BLaER1 (cell line): ENCODE results near the gene NPRL2.

Experiments
- H3K27ac ChIP-seq: shearing (Covaris generic); formaldehyde crosslinking; 2 replicates; pipeline ENCODE4 v1.8.1; 2022
- H3K27me3 ChIP-seq: shearing (Covaris generic); formaldehyde crosslinking; 2 replicates; pipeline ENCODE4 v1.8.1; 2022
- H3K36me3 ChIP-seq: shearing (Covaris generic); formaldehyde crosslinking; 2 replicates; pipeline ENCODE4 v1.8.1; 2022
- H3K4me1 ChIP-seq: shearing (Covaris generic); formaldehyde crosslinking; 2 replicates; pipeline ENCODE4 v1.8.1; 2022
- H3K4me2 ChIP-seq: shearing (Covaris generic); formaldehyde crosslinking; 2 replicates; pipeline ENCODE4 v1.8.1; 2022
- H3K4me3 ChIP-seq: shearing (Covaris generic); formaldehyde crosslinking; 2 replicates; pipeline ENCODE4 v1.8.1; 2022
- H3K9ac ChIP-seq: shearing (Covaris generic); formaldehyde crosslinking; 2 replicates; pipeline ENCODE4 v1.8.1; 2022
- H3K9me3 ChIP-seq: shearing (Covaris generic); formaldehyde crosslinking; 2 replicates; pipeline ENCODE4 v1.8.1; 2022
- H4K20me1 ChIP-seq: shearing (Covaris generic); formaldehyde crosslinking; 2 replicates; pipeline ENCODE4 v1.8.1; 2022
- Cebpa-rat ChIP-seq: shearing (Covaris generic); IDR thresholded peaks from 2 replicates; pipeline ENCODE4 v1.8.1; 2022

NPRL2 gene

GRCh38 chr3:50323614-50324199 lies 26.9 kb downstream of the NPRL2 start:
- Histone ChIP-seq H3K4me1 (peaks cover 61% of the 10 kb centered on the region), H3K9me3 (no peaks in the 10 kb centered on the region), H3K36me3 (peaks cover 45% of the 10 kb centered on the region), H3K4me3 (no peak overlapping the region), H3K27ac (peak overlapping the region; percentile 48), H4K20me1 (peaks cover 31% of the 10 kb centered on the region), H3K9ac (no peak overlapping the region), H3K27me3 (no peaks in the 10 kb centered on the region), H3K4me2 (peak overlapping the region; percentile 33)
- TF ChIP-seq Cebpa-rat = no peak

DNA sequence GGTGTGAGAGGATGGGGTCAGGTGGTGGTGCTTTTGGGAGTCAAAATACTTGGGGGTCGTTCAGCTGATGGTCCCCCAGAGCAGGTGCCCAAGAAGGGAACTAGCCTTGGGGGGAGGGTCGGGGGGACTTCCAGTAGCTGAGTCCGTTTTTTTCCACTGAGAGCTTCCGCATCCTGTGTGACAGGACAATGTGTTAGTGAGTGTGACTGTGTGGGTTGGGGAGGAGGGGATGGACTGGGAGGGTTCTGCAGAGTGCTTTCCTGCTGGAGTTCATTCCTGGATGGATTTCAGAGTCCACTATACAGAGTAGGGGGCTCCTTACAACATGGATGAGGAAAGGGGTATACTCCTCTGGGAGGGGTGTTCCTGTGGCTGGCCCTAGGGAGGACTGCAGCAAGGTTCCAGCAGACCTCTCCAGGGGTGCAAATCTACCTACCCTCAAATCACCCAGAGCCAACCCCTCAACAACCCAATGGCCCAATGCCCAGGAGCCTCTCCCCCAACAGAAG lies 27.4 kb downstream of the NPRL2 start:
- no peak for TF ChIP-seq Cebpa-rat
- Histone ChIP-seq H4K20me1 (peaks cover 36% of the 10 kb centered on the region), H3K4me3 (no peak overlapping the region), H3K4me1 (peaks cover 62% of the 10 kb centered on the region), H3K4me2 (peak overlapping the region; percentile 94), H3K36me3 (peaks cover 51% of the 10 kb centered on the region), H3K9ac (no peak overlapping the region), H3K9me3 (no peaks in the 10 kb centered on the region), H3K27ac (peak overlapping the region; percentile 48), H3K27me3 (no peaks in the 10 kb centered on the region)

- no peak for TF ChIP-seq Cebpa-rat
- H4K20me1 ChIP-seq = peaks cover 38% of the 10 kb centered on the region
- peak within 1 kb of the TSS; percentile 100 for H3K9ac ChIP-seq
- peak within 1 kb of the TSS; percentile 100 for H3K27ac ChIP-seq
- peak within 1 kb of the TSS; percentile 78 for H3K4me3 ChIP-seq
- H3K4me1 ChIP-seq = peaks cover 67% of the 10 kb centered on the region
- H3K27me3 ChIP-seq = no peaks in the 10 kb centered on the region
- no peaks in the 10 kb centered on the region for H3K9me3 ChIP-seq
- peaks cover 57% of the 10 kb centered on the region for H3K36me3 ChIP-seq
- H3K4me2 ChIP-seq = peak within 1 kb of the TSS; percentile 94
These were observed 28.0 kb downstream of the NPRL2 start, which contains the start of gene HYAL2 for GRCh38 chr3:50322386-50323091. HYAL2 (minus strand) TSS chr3:50322745; CDS start chr3:50320489, 2,256 bp downstream.

DNA sequence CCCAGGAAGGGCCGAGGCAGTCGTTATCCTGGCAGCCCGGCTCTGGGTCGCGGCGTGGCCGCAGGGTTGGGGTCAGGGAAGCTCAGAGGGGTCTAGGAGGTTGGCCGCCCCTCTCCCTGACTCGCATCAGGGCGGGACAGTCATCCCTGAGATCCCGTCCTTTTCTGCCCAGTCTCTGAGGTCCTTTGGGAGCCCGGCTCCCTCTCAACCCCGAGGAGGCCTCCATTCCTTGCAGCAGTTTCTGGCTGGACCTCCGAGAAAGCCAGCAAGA lies 28.5 kb downstream of the NPRL2 start:
- Histone ChIP-seq H4K20me1 (peaks cover 38% of the 10 kb centered on the region), H3K4me1 (peaks cover 67% of the 10 kb centered on the region), H3K9me3 (no peaks in the 10 kb centered on the region), H3K4me2 (peak overlapping the region; percentile 94), H3K27ac (peak overlapping the region; percentile 100), H3K36me3 (peaks cover 62% of the 10 kb centered on the region), H3K4me3 (peak overlapping the region; percentile 78), H3K9ac (peak overlapping the region; percentile 100), H3K27me3 (no peaks in the 10 kb centered on the region)
- no peak for TF ChIP-seq Cebpa-rat

DNA sequence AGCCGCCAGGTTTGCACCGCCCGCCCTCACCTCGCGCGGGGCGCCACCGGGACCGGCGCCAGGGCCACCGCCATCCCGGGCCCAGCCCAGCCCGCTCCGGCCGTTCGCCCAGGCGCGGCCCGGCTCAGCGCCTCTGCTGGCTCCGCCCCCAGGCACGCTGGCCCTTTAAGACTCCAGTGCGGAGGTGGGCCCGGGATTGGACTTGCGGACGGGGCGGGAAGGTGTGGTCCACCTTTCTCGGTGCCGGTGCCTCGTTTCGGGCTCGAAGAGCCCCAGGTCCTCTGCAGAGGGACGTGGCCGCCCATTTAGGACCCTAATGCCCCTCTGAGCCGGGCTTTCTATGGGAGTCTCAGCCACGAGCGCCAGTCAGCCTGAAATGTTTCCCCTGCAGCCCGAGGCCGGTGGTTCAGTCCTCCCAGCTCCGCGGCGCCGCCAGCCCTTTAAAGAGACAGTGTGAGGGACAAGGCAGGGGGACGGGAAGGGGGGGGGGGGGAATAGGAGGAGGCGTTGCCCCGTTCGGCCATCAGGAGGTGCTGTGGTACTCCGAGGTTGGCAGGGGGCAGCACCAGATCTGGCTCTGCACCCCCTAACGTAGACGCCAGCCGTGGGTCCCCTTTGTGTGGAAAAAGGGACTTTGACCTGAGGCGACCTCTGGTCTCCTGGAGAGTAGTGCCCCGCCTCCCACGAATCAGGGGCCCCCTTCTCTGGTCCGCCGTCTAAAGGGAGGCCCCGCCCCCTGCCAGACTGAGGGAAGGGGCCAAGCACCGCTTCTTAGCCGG lies 29.1 kb downstream of the NPRL2 start:
- peak overlapping the region; percentile 100 for H3K27ac ChIP-seq
- H3K4me1 ChIP-seq = peaks cover 67% of the 10 kb centered on the region
- peak overlapping the region; percentile 78 for H3K4me3 ChIP-seq
- H3K27me3 ChIP-seq = no peaks in the 10 kb centered on the region
- no peak for TF ChIP-seq Cebpa-rat
- peaks cover 38% of the 10 kb centered on the region for H4K20me1 ChIP-seq
- peak overlapping the region; percentile 94 for H3K4me2 ChIP-seq
- peaks cover 64% of the 10 kb centered on the region for H3K36me3 ChIP-seq
- H3K9me3 ChIP-seq = no peaks in the 10 kb centered on the region
- H3K9ac ChIP-seq = peak overlapping the region; percentile 100

DNA sequence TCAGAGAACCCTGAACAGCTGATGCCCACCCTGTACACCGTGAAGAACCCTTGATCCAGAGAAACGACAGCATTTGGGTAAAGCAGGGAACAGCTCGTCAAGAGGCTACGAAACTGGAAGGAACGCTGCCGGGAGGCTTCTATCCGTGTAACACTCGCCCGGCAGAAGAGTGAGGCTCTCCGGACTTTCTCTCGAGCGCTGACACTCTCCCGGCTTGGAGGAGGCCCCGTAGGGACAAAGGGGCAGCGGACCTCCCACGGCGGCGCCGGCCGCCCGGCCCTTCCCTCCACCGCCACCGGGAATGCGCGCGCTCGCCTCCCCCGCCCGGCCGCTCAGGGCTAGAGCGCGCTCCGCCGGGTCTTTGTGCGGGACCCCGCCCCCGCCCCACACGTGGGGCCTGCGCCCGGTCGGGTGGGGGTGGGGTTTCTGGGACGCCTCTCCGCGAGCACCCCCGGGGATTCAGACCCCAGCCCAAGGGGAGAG lies 29.7 kb downstream of the NPRL2 start:
- Histone ChIP-seq H3K9ac (peak overlapping the region; percentile 100), H3K4me3 (peak overlapping the region; percentile 78), H4K20me1 (peaks cover 43% of the 10 kb centered on the region), H3K4me2 (peak overlapping the region; percentile 94), H3K27ac (peak overlapping the region; percentile 100), H3K4me1 (peaks cover 67% of the 10 kb centered on the region), H3K27me3 (no peaks in the 10 kb centered on the region), H3K9me3 (no peaks in the 10 kb centered on the region), H3K36me3 (peaks cover 64% of the 10 kb centered on the region)
- no peak for TF ChIP-seq Cebpa-rat

DNA sequence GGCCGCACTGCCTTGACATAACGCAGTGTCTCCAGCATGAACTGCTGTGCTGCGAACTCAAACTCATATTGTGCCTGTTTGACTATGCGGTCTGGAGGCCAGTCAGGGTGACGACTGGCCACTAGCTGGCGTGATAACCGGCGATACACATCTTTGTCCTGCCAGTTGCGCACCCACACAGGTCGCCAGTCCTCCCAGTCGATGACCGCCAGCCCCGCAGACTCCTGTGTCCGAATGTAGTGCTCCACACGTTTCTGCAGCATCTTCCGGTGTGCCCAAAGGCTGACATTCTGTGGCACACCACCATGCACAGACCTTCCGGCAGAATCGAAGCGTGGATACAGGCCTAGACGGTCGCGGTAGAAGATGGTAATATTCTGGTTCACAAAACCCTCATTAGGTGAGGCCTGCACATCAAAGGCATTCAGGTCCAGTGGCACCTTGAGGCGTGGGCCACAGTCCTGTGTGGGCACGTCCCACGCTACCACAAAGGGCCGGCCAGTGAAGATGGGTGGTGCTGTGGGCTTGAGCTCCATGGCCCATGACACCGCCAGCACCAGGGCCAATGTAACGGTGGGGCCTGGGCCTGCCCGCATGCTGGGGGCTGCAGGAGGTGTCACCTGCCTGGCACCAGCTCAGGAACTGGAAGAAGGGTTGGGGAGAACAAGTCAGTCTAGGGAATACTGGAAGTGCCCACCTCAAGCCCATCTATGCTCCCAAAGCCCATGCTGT lies 30.5 kb downstream of the NPRL2 start:
- H3K27ac ChIP-seq = peak overlapping the region; percentile 100
- peak overlapping the region; percentile 78 for H3K4me3 ChIP-seq
- H3K36me3 ChIP-seq = peaks cover 64% of the 10 kb centered on the region
- H3K4me1 ChIP-seq = peaks cover 67% of the 10 kb centered on the region
- H3K9ac ChIP-seq = peak overlapping the region; percentile 100
- peak overlapping the region; percentile 94 for H3K4me2 ChIP-seq
- H3K9me3 ChIP-seq = no peaks in the 10 kb centered on the region
- H4K20me1 ChIP-seq = peaks cover 43% of the 10 kb centered on the region
- TF ChIP-seq Cebpa-rat = no peak
- no peaks in the 10 kb centered on the region for H3K27me3 ChIP-seq

GRCh38 chr3:50319181-50319893 lies 31.2 kb downstream of the NPRL2 start:
- Histone ChIP-seq H3K36me3 (peaks cover 66% of the 10 kb centered on the region), H3K9me3 (no peaks in the 10 kb centered on the region), H3K27ac (0 out of 2 replicates have a peak overlapping the region, but pooled peaks have one; percentile 100), H3K27me3 (no peaks in the 10 kb centered on the region), H3K4me1 (peaks cover 66% of the 10 kb centered on the region), H3K4me2 (peak overlapping the region; percentile 94), H3K9ac (peak overlapping the region; percentile 11; the same call in 1 of the 2 replicates), H3K4me3 (peak overlapping the region; percentile 78; the same call in 1 of the 2 replicates), H4K20me1 (peaks cover 48% of the 10 kb centered on the region)
- TF ChIP-seq Cebpa-rat = no peak
